ENCODE measurements around the gene ECHS1.

- TF ChIP-seq CTCF (IDR thresholded peaks at IDR 0.05) (no peak), EZH2phosphoT487 (IDR thresholded peaks at IDR 0.05) (no peak)
Observed at GRCh38 chr10:133341983-133342382, 31.2 kb downstream of the ECHS1 start.
